ENCODE data around the gene CLEC2D. TPM values are rescaled to one million over a fixed set of nuclear protein-coding genes. Genes with fewer than 3 reads are reported as not detected.
A peak's percentile ranks its signal among the peaks of the same experiment; 100 is the strongest.
"Not testable (repeated sequence)": the region's sequence is repeated elsewhere in the genome, so short reads cannot be mapped to it uniquely, and the experiment has no call there.

The CLEC2D gene
- total RNA-seq, 1 donor from 2014 or later: 20.7 TPM

DNA sequence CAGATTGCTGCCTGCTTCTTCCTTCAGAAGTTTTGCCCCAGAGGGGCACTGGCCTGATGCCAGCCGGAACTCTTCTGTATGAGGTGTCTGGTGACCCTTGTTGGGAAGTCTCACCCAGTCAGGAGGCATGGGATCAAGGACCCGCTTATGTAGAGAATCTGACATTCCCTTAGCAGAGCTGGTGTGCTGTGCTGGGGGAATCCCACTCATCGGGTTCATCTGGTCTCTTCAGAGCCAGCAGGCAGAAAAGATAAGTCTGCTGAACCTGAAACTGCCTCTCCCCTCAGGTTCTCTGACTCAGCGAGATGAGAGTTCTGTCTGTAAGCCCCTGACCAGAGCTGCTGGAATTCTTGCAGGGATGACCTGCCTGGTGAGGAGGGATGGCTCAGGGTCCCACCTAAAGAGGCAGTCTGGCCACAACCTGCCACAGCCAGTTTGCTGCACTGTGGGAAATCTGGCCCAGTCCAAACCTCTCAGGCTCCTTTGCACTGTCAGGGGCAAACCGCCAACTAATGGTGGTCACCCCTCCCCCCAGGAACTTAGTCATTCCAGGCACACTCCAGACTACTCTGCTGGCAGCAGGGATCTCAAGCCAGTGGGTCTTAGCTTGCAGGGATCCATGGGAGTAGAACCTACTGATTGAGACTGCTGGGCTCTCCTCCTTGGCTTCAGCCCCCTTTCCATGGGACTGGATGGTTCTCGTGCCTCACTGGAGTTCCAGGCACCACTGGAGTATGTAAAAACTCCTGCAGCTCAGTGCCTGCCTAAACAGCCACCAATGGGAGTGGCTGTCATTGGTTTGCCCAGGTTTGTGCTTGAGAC lies 4.1 kb downstream of the CLEC2D start:
- H3K4me3 Mint-ChIP-seq: no peak overlapping the region
- H3K27me3 Mint-ChIP-seq (ENCODE audit: low read depth): no peaks in the 10 kb centered on the region
- TF ChIP-seq CTCF (IDR thresholded peaks at IDR 0.05; ENCODE audit: unreplicated experiment): no peak
- H3K36me3 Mint-ChIP-seq: peaks cover 45% of the 10 kb centered on the region
- no peak for DNase-seq (ENCODE audit: low spot score in 2 of 2, unreplicated experiment in 2 of 2)
- peaks cover 7% of the 10 kb centered on the region for H3K4me1 Mint-ChIP-seq
- peaks cover 26% of the 10 kb centered on the region for H3K9me3 Mint-ChIP-seq
- peak overlapping the region; percentile 71 for H3K27ac Mint-ChIP-seq

DNA sequence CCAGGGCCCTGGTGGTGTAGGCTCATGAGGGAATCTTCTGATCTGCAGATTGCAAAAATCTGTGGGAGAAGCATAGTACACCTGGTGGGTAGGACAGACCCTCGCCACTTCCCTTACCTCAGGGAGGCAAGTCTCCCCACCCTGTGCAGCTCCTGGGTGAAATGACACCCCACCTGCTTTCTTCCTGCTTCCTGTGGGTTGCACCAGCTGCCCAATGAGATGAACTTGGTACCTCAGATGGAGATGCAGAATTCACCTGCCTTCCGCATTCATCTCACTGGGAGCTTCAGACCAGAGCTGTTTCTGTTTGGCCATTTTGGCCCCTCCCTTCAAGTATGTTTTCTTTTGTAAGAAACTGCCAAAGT lies 4.7 kb downstream of the CLEC2D start:
- Mint-ChIP-seq H3K36me3 (peaks cover 44% of the 10 kb centered on the region), H3K4me1 (peaks cover 7% of the 10 kb centered on the region), H3K9me3 (peaks cover 26% of the 10 kb centered on the region), H3K27me3 (ENCODE audit: low read depth) (no peaks in the 10 kb centered on the region), H3K27ac (peak overlapping the region; percentile 52), H3K4me3 (no peak overlapping the region)
- no peak for DNase-seq (ENCODE audit: low spot score in 2 of 2, unreplicated experiment in 2 of 2)
- no peak for TF ChIP-seq CTCF (IDR thresholded peaks at IDR 0.05; ENCODE audit: unreplicated experiment)

GRCh38 chr12:9682508-9682907 lies 13.0 kb downstream of the CLEC2D start:
- DNase-seq (ENCODE audit: low spot score in 2 of 2, unreplicated experiment in 2 of 2); H3K4me3 Mint-ChIP-seq; H3K4me1 Mint-ChIP-seq; H3K27me3 Mint-ChIP-seq (ENCODE audit: low read depth); H3K27ac Mint-ChIP-seq: not testable (repeated sequence)
- Mint-ChIP-seq H3K36me3 (peaks cover 50% of the 10 kb centered on the region), H3K9me3 (peaks cover 12% of the 10 kb centered on the region)

GRCh38 chr12:9682949-9683348 lies 13.4 kb downstream of the CLEC2D start:
- not testable (repeated sequence) for DNase-seq (ENCODE audit: low spot score in 2 of 2, unreplicated experiment in 2 of 2); H3K4me1 Mint-ChIP-seq; H3K27ac Mint-ChIP-seq; H3K27me3 Mint-ChIP-seq (ENCODE audit: low read depth); H3K4me3 Mint-ChIP-seq
- H3K9me3 Mint-ChIP-seq: peaks cover 12% of the 10 kb centered on the region
- peaks cover 52% of the 10 kb centered on the region for H3K36me3 Mint-ChIP-seq

DNA sequence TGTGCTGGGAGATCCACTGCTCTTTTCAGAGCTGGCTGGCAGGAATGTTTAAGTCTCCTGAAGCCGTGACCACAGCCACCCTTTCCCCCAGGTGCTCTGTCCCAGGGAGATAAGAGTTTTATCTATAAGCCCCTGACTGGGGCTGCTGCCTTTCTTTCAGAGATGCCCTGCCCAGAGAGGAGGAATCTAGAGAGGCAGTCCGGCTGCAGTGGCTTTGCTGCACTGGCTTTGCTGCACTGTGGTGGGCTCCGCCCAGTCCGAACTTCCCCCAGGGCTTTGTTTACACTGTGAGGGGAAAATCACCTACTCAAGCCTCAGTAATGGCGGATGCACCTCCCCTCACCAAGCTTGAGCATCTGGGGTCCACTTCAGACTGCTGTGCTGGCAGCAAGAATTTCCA lies 15.9 kb downstream of the CLEC2D start:
- H3K27me3 Mint-ChIP-seq (ENCODE audit: low read depth); H3K4me3 Mint-ChIP-seq; DNase-seq (ENCODE audit: low spot score in 2 of 2, unreplicated experiment in 2 of 2); H3K4me1 Mint-ChIP-seq; H3K27ac Mint-ChIP-seq: not testable (repeated sequence)
- Mint-ChIP-seq H3K36me3 (peaks cover 60% of the 10 kb centered on the region), H3K9me3 (peaks cover 26% of the 10 kb centered on the region)

- Mint-ChIP-seq H3K27me3 (ENCODE audit: low read depth) (no peaks in the 10 kb centered on the region), H3K27ac (no peak overlapping the region), H3K36me3 (peaks cover 62% of the 10 kb centered on the region), H3K4me1 (no peaks in the 10 kb centered on the region), H3K4me3 (no peak overlapping the region), H3K9me3 (peaks cover 26% of the 10 kb centered on the region)
- DNase-seq (ENCODE audit: low spot score in 2 of 2, unreplicated experiment in 2 of 2): no peak
- TF ChIP-seq CTCF (IDR thresholded peaks at IDR 0.05; ENCODE audit: unreplicated experiment): no peak
These were observed 16.4 kb downstream of the CLEC2D start for GRCh38 chr12:9685915-9686314.

DNA sequence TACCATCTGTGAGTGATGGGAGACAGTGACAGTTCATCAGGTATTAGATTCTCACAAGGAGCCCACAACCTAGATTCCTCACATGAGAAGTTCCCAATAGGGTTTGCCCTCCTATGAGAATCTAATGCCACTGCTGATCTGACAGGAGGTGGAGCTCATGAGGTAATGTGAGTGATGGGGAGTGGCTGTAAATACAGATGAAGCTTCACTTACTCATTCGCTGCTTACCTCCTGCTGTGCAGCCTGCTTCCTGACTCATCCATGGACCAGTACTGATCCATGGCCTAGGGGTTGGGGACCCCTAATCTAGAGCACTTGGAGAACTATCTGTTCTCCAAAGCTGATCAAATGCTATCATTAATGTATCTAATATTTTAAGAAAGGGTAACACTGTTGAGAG lies 17.7 kb downstream of the CLEC2D start:
- H3K27me3 Mint-ChIP-seq (ENCODE audit: low read depth): no peaks in the 10 kb centered on the region
- no peak for DNase-seq (ENCODE audit: low spot score in 2 of 2, unreplicated experiment in 2 of 2)
- peaks cover 30% of the 10 kb centered on the region for H3K9me3 Mint-ChIP-seq
- H3K36me3 Mint-ChIP-seq: peaks cover 67% of the 10 kb centered on the region
- no peak overlapping the region for H3K27ac Mint-ChIP-seq
- H3K4me3 Mint-ChIP-seq: no peak overlapping the region
- TF ChIP-seq CTCF (IDR thresholded peaks at IDR 0.05; ENCODE audit: unreplicated experiment): no peak
- no peaks in the 10 kb centered on the region for H3K4me1 Mint-ChIP-seq

All from mesothelial cell of epicardium (in vitro differentiated cells).